ENCODE results near the gene METTL22.

GRCh38 chr16:8686879-8687278, 65.4 kb downstream of the METTL22 start:
- TF ChIP-seq, protein P1, sequence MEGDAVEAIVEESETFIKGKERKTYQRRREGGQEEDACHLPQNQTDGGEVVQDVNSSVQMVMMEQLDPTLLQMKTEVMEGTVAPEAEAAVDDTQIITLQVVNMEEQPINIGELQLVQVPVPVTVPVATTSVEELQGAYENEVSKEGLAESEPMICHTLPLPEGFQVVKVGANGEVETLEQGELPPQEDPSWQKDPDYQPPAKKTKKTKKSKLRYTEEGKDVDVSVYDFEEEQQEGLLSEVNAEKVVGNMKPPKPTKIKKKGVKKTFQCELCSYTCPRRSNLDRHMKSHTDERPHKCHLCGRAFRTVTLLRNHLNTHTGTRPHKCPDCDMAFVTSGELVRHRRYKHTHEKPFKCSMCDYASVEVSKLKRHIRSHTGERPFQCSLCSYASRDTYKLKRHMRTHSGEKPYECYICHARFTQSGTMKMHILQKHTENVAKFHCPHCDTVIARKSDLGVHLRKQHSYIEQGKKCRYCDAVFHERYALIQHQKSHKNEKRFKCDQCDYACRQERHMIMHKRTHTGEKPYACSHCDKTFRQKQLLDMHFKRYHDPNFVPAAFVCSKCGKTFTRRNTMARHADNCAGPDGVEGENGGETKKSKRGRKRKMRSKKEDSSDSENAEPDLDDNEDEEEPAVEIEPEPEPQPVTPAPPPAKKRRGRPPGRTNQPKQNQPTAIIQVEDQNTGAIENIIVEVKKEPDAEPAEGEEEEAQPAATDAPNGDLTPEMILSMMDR (IDR thresholded peaks at IDR 0.05) = no peak
- TF ChIP-seq EZH2 (IDR thresholded peaks at IDR 0.05; ENCODE audit: borderline replicate concordance, insufficient read depth, low read depth, low read length, poor library complexity, severe bottlenecking) = no peak

Data from B cell (primary cell).